Activated T-helper 17 cell treated with anti-CD3 and anti-CD28 coated beads, Interleukin-2, amount 50 U/mL, for 72 hours (primary cell): ENCODE data around the gene C1orf116. TPM values are rescaled to one million over a fixed set of nuclear protein-coding genes. Genes with fewer than 3 reads are reported as not detected.
A peak's percentile ranks its signal among the peaks of the same experiment; 100 is the strongest.
"Not testable (repeated sequence)": the region's sequence is repeated elsewhere in the genome, so short reads cannot be mapped to it uniquely, and the experiment has no call there.

Experiments used
- ATAC-seq: fragments of 150-1000 bp; cut with Tn5 transposase; replicated peaks from 2 replicates; pipeline ENCODE4 v1.10.0; 2021; ENCODE audit warnings: mild to moderate bottlenecking, moderate library complexity
- H3K27ac Mint-ChIP-seq: one replicate; pipeline ENCODE4 v1.8.0; 2022; ENCODE audit warnings: mixed read lengths
- H3K27me3 Mint-ChIP-seq: one replicate; pipeline ENCODE4 v1.8.0; 2022; ENCODE audit warnings: mixed read lengths
- H3K36me3 Mint-ChIP-seq: one replicate; pipeline ENCODE4 v1.8.0; 2022; ENCODE audit warnings: low read depth, mild to moderate bottlenecking, mixed read lengths
- H3K4me1 Mint-ChIP-seq: one replicate; pipeline ENCODE4 v1.8.0; 2022; ENCODE audit warnings: mixed read lengths
- H3K4me3 Mint-ChIP-seq: one replicate; pipeline ENCODE4 v1.8.0; 2022; ENCODE audit warnings: mild to moderate bottlenecking, mixed read lengths
- H3K9me3 Mint-ChIP-seq: one replicate; pipeline ENCODE4 v1.8.0; 2022; ENCODE audit warnings: mixed read lengths
- total RNA-seq, 2 donors: library from RNA; stranded (reverse); gene quantifications; one replicate each; pipeline ENCODE4 v1.2.3, GENCODE V29; 2022

Gene C1orf116
- total RNA-seq, 2 donors from 2014 or later = not detected

GRCh38 chr1:207051191-207051943 is 18.8 kb upstream of the C1orf116 start, which contains the start of gene YOD1:
YOD1 (minus strand) TSS chr1:207051208; CDS start chr1:207051030, 178 bp downstream.
- peak within 1 kb of the TSS; percentile 100 for H3K4me3 Mint-ChIP-seq
- peaks cover 39% of the 10 kb centered on the region for H3K36me3 Mint-ChIP-seq
- peaks cover 29% of the 10 kb centered on the region for H3K4me1 Mint-ChIP-seq
- H3K9me3 Mint-ChIP-seq = no peaks in the 10 kb centered on the region
- ATAC-seq = peak; percentile 57
- H3K27me3 Mint-ChIP-seq = no peaks in the 10 kb centered on the region
- peak within 1 kb of the TSS; percentile 99 for H3K27ac Mint-ChIP-seq

- peaks cover 46% of the 10 kb centered on the region for H3K36me3 Mint-ChIP-seq
- peaks cover 32% of the 10 kb centered on the region for H3K4me1 Mint-ChIP-seq
- H3K27ac Mint-ChIP-seq = peak overlapping the region; percentile 99
- no peaks in the 10 kb centered on the region for H3K9me3 Mint-ChIP-seq
- H3K27me3 Mint-ChIP-seq = no peaks in the 10 kb centered on the region
- peak; percentile 65 for ATAC-seq
- H3K4me3 Mint-ChIP-seq = peak overlapping the region; percentile 100
Observed at GRCh38 chr1:207050480-207051190, 18.1 kb upstream of the C1orf116 start.

GRCh38 chr1:207049974-207050391 is 17.4 kb upstream of the C1orf116 start:
- ATAC-seq = peak; percentile 38
- peaks cover 34% of the 10 kb centered on the region for H3K4me1 Mint-ChIP-seq
- H3K9me3 Mint-ChIP-seq = no peaks in the 10 kb centered on the region
- peak overlapping the region; percentile 100 for H3K4me3 Mint-ChIP-seq
- H3K36me3 Mint-ChIP-seq = peaks cover 53% of the 10 kb centered on the region
- peak overlapping the region; percentile 99 for H3K27ac Mint-ChIP-seq
- no peaks in the 10 kb centered on the region for H3K27me3 Mint-ChIP-seq

- peak overlapping the region; percentile 100 for H3K4me3 Mint-ChIP-seq
- H3K4me1 Mint-ChIP-seq = peaks cover 34% of the 10 kb centered on the region
- H3K27me3 Mint-ChIP-seq = no peaks in the 10 kb centered on the region
- no peak for ATAC-seq
- peaks cover 57% of the 10 kb centered on the region for H3K36me3 Mint-ChIP-seq
- H3K27ac Mint-ChIP-seq = peak overlapping the region; percentile 99
- H3K9me3 Mint-ChIP-seq = no peaks in the 10 kb centered on the region
Observed at GRCh38 chr1:207049514-207049913, 17.0 kb upstream of the C1orf116 start.

GRCh38 chr1:207049054-207049453 is 16.5 kb upstream of the C1orf116 start:
- Mint-ChIP-seq H3K36me3 (peaks cover 62% of the 10 kb centered on the region), H3K9me3 (no peaks in the 10 kb centered on the region), H3K27me3 (no peaks in the 10 kb centered on the region), H3K27ac (no peak overlapping the region), H3K4me3 (peak overlapping the region; percentile 100), H3K4me1 (peaks cover 34% of the 10 kb centered on the region)
- no peak for ATAC-seq

- ATAC-seq = no peak
- Mint-ChIP-seq H3K4me3 (no peak overlapping the region), H3K27ac (no peak overlapping the region)
Observed at GRCh38 chr1:207048041-207048440, 15.5 kb upstream of the C1orf116 start.

GRCh38 chr1:207047505-207047904 is 14.9 kb upstream of the C1orf116 start:
- Mint-ChIP-seq H3K36me3 (peaks cover 77% of the 10 kb centered on the region), H3K9me3 (no peaks in the 10 kb centered on the region), H3K27ac (no peak overlapping the region), H3K27me3 (no peaks in the 10 kb centered on the region), H3K4me3 (no peak overlapping the region), H3K4me1 (peaks cover 25% of the 10 kb centered on the region)
- no peak for ATAC-seq

More at GRCh38 chr1:207048041-207048440, 15.5 kb upstream of the C1orf116 start:
- peaks cover 72% of the 10 kb centered on the region for H3K36me3 Mint-ChIP-seq
- peaks cover 31% of the 10 kb centered on the region for H3K4me1 Mint-ChIP-seq
- no peaks in the 10 kb centered on the region for H3K27me3 Mint-ChIP-seq
- no peaks in the 10 kb centered on the region for H3K9me3 Mint-ChIP-seq

- no peak overlapping the region for H3K27ac Mint-ChIP-seq
- no peak overlapping the region for H3K4me3 Mint-ChIP-seq
- no peak for ATAC-seq
- peaks cover 19% of the 10 kb centered on the region for H3K4me1 Mint-ChIP-seq
- no peaks in the 10 kb centered on the region for H3K9me3 Mint-ChIP-seq
- H3K36me3 Mint-ChIP-seq = peaks cover 79% of the 10 kb centered on the region
- H3K27me3 Mint-ChIP-seq = no peaks in the 10 kb centered on the region
Observed at GRCh38 chr1:207045453-207045852, 12.9 kb upstream of the C1orf116 start.

- not testable (repeated sequence) for H3K27me3 Mint-ChIP-seq, H3K9me3 Mint-ChIP-seq, H3K27ac Mint-ChIP-seq, H3K4me3 Mint-ChIP-seq, H3K4me1 Mint-ChIP-seq, ATAC-seq
- H3K36me3 Mint-ChIP-seq = peaks cover 40% of the 10 kb centered on the region
Observed at GRCh38 chr1:207041397-207041796, 8.8 kb upstream of the C1orf116 start.

- H3K36me3 Mint-ChIP-seq = peaks cover 28% of the 10 kb centered on the region
- no peak overlapping the region for H3K4me3 Mint-ChIP-seq
- H3K27me3 Mint-ChIP-seq = no peaks in the 10 kb centered on the region
- H3K9me3 Mint-ChIP-seq = no peaks in the 10 kb centered on the region
- H3K4me1 Mint-ChIP-seq = peaks cover 3% of the 10 kb centered on the region
- no peak overlapping the region for H3K27ac Mint-ChIP-seq
- no peak for ATAC-seq
Observed at GRCh38 chr1:207040181-207040533, 7.6 kb upstream of the C1orf116 start.

GRCh38 chr1:207039380-207040180 is 7.0 kb upstream of the C1orf116 start:
- no peak overlapping the region for H3K27ac Mint-ChIP-seq
- H3K36me3 Mint-ChIP-seq = peaks cover 22% of the 10 kb centered on the region
- H3K27me3 Mint-ChIP-seq = no peaks in the 10 kb centered on the region
- H3K9me3 Mint-ChIP-seq = no peaks in the 10 kb centered on the region
- ATAC-seq = no peak
- H3K4me1 Mint-ChIP-seq = no peaks in the 10 kb centered on the region
- no peak overlapping the region for H3K4me3 Mint-ChIP-seq

- H3K9me3 Mint-ChIP-seq = no peaks in the 10 kb centered on the region
- H3K36me3 Mint-ChIP-seq = no peaks in the 10 kb centered on the region
- no peak for ATAC-seq
- peaks cover 15% of the 10 kb centered on the region for H3K27me3 Mint-ChIP-seq
- no peak overlapping the region for H3K27ac Mint-ChIP-seq
- H3K4me3 Mint-ChIP-seq = no peak overlapping the region
- H3K4me1 Mint-ChIP-seq = no peaks in the 10 kb centered on the region
Observed at GRCh38 chr1:207036865-207037264, 4.3 kb upstream of the C1orf116 start.

- peak; percentile 63 for ATAC-seq
- H3K27ac Mint-ChIP-seq = no peak overlapping the region
- H3K4me3 Mint-ChIP-seq = no peak overlapping the region
- H3K27me3 Mint-ChIP-seq = peaks cover 21% of the 10 kb centered on the region
- H3K36me3 Mint-ChIP-seq = no peaks in the 10 kb centered on the region
- no peaks in the 10 kb centered on the region for H3K9me3 Mint-ChIP-seq
- no peaks in the 10 kb centered on the region for H3K4me1 Mint-ChIP-seq
Observed at GRCh38 chr1:207035877-207036551, 3.5 kb upstream of the C1orf116 start.

GRCh38 chr1:207034998-207035397 is 2.4 kb upstream of the C1orf116 start:
- no peaks in the 10 kb centered on the region for H3K9me3 Mint-ChIP-seq
- peak; percentile 77 for ATAC-seq
- no peak overlapping the region for H3K27ac Mint-ChIP-seq
- no peak overlapping the region for H3K4me3 Mint-ChIP-seq
- no peaks in the 10 kb centered on the region for H3K4me1 Mint-ChIP-seq
- peaks cover 32% of the 10 kb centered on the region for H3K27me3 Mint-ChIP-seq
- H3K36me3 Mint-ChIP-seq = no peaks in the 10 kb centered on the region
